ENCODE data around the gene CDYL2. TPM values are rescaled to one million over a fixed set of nuclear protein-coding genes. Genes with fewer than 3 reads are reported as not detected.

CDYL2 gene
- total RNA-seq, 1 donor from 2014 or later: 3.4 TPM

- no peak overlapping the region for H3K4me3 Mint-ChIP-seq
- H3K4me1 Mint-ChIP-seq: no peaks in the 10 kb centered on the region
- TF ChIP-seq CTCF (IDR thresholded peaks at IDR 0.05): no peak
- ChIA-PET CTCF (no interaction called here), POLR2A (no interaction called here)
- no peaks in the 10 kb centered on the region for H3K27me3 Mint-ChIP-seq
- no peaks in the 10 kb centered on the region for H3K9me3 Mint-ChIP-seq
- DNase-seq (no peak), ATAC-seq (ENCODE audit: low read depth) (no peak)
- H3K27ac Mint-ChIP-seq: no peak overlapping the region
- intact Hi-C loops (cut with micrococcal nuclease): no loop called here
- H3K36me3 Mint-ChIP-seq (ENCODE audit: low read depth): no peaks in the 10 kb centered on the region
Measured at GRCh38 chr16:80559369-80559768, 245.0 kb downstream of the CDYL2 start.

GRCh38 chr16:80557037-80557436 is 247.4 kb downstream of the CDYL2 start:
- Mint-ChIP-seq H3K9me3 (no peaks in the 10 kb centered on the region), H3K4me3 (no peak overlapping the region), H3K27me3 (no peaks in the 10 kb centered on the region), H3K4me1 (no peaks in the 10 kb centered on the region), H3K27ac (no peak overlapping the region), H3K36me3 (ENCODE audit: low read depth) (no peaks in the 10 kb centered on the region)
- intact Hi-C loops (cut with micrococcal nuclease): no loop called here
- TF ChIP-seq CTCF (IDR thresholded peaks at IDR 0.05): no peak
- no peak for DNase-seq
- POLR2A ChIA-PET: no interaction called here
- ATAC-seq (ENCODE audit: low read depth): no peak
- CTCF ChIA-PET: no interaction called here

GRCh38 chr16:80556481-80556880 is 247.9 kb downstream of the CDYL2 start:
- CTCF ChIA-PET: interaction anchor here (0.5 kb wide), 1 partner anchor 46 kb away, joined by 3 read pairs; no protein-coding TSS in a partner anchor
- intact Hi-C loops (cut with micrococcal nuclease): no loop called here

GRCh38 chr16:80554033-80554432 is 250.4 kb downstream of the CDYL2 start:
- DNase-seq (no peak), ATAC-seq (ENCODE audit: low read depth) (no peak)
- intact Hi-C loops (cut with micrococcal nuclease): no loop called here
- H3K36me3 Mint-ChIP-seq (ENCODE audit: low read depth): no peaks in the 10 kb centered on the region
- no peak overlapping the region for H3K4me3 Mint-ChIP-seq
- ChIA-PET CTCF (no interaction called here), POLR2A (no interaction called here)
- H3K9me3 Mint-ChIP-seq: no peaks in the 10 kb centered on the region
- H3K27me3 Mint-ChIP-seq: no peaks in the 10 kb centered on the region
- no peaks in the 10 kb centered on the region for H3K4me1 Mint-ChIP-seq
- no peak for TF ChIP-seq CTCF (IDR thresholded peaks at IDR 0.05)
- no peak overlapping the region for H3K27ac Mint-ChIP-seq

More at GRCh38 chr16:80556481-80556880, 247.9 kb downstream of the CDYL2 start:
- TF ChIP-seq CTCF (IDR thresholded peaks at IDR 0.05): no peak
- Mint-ChIP-seq H3K27me3 (no peaks in the 10 kb centered on the region), H3K4me3 (no peak overlapping the region), H3K4me1 (no peaks in the 10 kb centered on the region), H3K36me3 (ENCODE audit: low read depth) (no peaks in the 10 kb centered on the region), H3K27ac (no peak overlapping the region), H3K9me3 (no peaks in the 10 kb centered on the region)
- ATAC-seq (ENCODE audit: low read depth) (no peak), DNase-seq (no peak)
- POLR2A ChIA-PET: no interaction called here

GRCh38 chr16:80552277-80552676 is 252.1 kb downstream of the CDYL2 start:
- no peaks in the 10 kb centered on the region for H3K36me3 Mint-ChIP-seq (ENCODE audit: low read depth)
- intact Hi-C loops (cut with micrococcal nuclease): no loop called here
- no peak overlapping the region for H3K4me3 Mint-ChIP-seq
- no peak for TF ChIP-seq CTCF (IDR thresholded peaks at IDR 0.05)
- H3K27ac Mint-ChIP-seq: no peak overlapping the region
- ChIA-PET POLR2A (no interaction called here), CTCF (no interaction called here)
- H3K4me1 Mint-ChIP-seq: no peaks in the 10 kb centered on the region
- no peaks in the 10 kb centered on the region for H3K27me3 Mint-ChIP-seq
- DNase-seq (no peak), ATAC-seq (ENCODE audit: low read depth) (no peak)
- H3K9me3 Mint-ChIP-seq: no peaks in the 10 kb centered on the region

Other genes starting within 250 kb of the CDYL2 start
- 18.1 and 22.3 TPM in 2 replicates for gene CMC2, start 202.3 kb upstream of the CDYL2 start, total RNA-seq
- gene CENPN, start 202.6 kb upstream of the CDYL2 start, total RNA-seq: 5.4 and 5.9 TPM in 2 replicates
- 30.6 and 31.0 TPM in 2 replicates for gene ATMIN, start 231.2 kb upstream of the CDYL2 start, total RNA-seq